ENCODE data around the gene DCD.

DCD gene

DNA sequence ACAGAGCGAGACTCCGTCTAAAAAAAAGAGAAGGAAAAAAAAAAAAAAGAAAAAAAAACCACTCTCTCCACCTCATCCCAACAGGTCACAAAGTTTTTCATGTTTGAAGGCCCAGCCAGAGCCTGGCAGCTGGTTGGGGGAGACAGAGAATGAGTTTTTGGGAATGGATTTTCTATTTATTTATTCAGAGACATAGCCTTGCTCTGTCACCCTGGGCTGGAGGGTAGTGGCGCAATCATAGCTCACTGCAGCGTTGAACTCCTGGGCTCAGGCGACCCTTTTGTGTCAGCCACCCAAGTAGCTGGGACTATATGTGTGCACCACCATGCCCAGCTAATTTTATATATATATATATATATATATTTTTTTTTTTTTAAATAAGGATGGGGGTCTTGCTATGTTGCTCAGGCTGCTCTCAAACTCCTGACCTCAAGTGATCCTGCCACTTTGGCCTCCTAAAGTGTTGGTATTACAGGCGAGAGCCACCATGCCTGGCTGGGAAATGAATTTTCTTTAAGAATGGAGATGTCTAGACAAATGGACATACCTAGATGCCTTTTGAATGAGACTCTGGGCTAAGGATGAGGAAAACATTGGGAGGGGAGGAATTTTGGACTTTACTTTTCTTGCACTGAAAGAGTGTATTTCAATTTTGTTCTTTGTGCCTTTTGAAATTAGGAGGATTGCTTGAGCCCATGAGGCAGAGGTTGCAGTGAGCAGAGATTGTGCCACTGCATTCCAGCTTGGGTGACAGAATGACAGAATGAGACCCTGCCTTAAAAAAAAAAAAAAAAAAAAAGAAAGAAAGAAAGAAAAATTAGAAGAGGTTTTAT lies 42.8 kb downstream of the DCD start:
- DNase-seq: no peak

GRCh38 chr12:54604436-54604835 lies 43.7 kb downstream of the DCD start:
- no peak for DNase-seq

GRCh38 chr12:54603872-54604271 lies 44.3 kb downstream of the DCD start:
- no peak for DNase-seq

GRCh38 chr12:54603173-54603814 lies 44.9 kb downstream of the DCD start:
- DNase-seq: peak; percentile 75

- no peak for DNase-seq
Measured at GRCh38 chr12:54602661-54603060, 45.5 kb downstream of the DCD start.

DNA sequence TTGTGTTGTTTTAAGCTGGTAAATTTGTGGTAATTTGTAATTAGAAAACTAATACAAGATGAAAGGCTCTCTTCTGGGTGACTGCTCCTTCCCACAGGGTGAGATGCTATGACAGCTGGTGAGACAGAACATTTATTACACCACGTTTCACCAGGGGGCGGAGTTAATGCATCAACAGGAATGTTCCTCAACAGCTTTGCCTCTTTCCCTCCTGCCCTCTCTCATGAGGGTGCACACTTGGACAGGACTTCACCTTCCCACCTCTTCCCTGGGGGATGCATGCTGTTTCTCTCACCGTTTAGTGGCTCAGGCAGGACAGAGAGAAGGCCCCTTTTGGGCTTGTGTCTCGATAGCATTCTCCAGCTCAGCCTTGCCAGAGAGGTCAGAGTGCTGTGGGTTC lies 46.3 kb downstream of the DCD start:
- peak; percentile 37 for DNase-seq

GRCh38 chr12:54598970-54599369 lies 49.2 kb downstream of the DCD start:
- no peak for DNase-seq

DNA sequence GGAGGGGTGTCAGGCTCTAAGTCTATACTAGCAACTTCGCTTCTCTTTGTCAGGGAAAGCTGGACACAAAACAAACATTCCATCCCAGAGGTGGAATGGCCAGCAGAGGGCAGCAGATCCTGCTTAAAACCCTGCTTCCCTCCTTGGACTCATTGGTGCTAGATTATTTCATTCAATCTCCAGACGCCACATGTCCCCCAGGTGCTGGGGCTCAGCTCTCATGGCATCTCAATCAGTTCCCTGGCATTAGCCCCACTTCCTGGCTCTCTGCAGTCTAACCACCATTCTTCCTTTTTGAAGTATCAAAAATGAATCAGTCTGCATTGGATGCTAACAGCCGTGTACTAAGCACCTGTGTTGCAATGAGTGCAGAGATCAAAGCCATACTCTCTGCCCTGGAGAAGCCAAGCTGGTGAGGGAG lies 51.6 kb downstream of the DCD start:
- DNase-seq: peak; percentile 52

GRCh38 chr12:54595471-54595870 lies 52.7 kb downstream of the DCD start:
- DNase-seq: no peak
